ENCODE measurements around the gene IL34. TPM values are rescaled to one million over a fixed set of nuclear protein-coding genes. Genes with fewer than 3 reads are reported as not detected.

IL34 gene
- total RNA-seq, 2 donors from 2014 or later: 2.9 to 16.6 TPM

DNA sequence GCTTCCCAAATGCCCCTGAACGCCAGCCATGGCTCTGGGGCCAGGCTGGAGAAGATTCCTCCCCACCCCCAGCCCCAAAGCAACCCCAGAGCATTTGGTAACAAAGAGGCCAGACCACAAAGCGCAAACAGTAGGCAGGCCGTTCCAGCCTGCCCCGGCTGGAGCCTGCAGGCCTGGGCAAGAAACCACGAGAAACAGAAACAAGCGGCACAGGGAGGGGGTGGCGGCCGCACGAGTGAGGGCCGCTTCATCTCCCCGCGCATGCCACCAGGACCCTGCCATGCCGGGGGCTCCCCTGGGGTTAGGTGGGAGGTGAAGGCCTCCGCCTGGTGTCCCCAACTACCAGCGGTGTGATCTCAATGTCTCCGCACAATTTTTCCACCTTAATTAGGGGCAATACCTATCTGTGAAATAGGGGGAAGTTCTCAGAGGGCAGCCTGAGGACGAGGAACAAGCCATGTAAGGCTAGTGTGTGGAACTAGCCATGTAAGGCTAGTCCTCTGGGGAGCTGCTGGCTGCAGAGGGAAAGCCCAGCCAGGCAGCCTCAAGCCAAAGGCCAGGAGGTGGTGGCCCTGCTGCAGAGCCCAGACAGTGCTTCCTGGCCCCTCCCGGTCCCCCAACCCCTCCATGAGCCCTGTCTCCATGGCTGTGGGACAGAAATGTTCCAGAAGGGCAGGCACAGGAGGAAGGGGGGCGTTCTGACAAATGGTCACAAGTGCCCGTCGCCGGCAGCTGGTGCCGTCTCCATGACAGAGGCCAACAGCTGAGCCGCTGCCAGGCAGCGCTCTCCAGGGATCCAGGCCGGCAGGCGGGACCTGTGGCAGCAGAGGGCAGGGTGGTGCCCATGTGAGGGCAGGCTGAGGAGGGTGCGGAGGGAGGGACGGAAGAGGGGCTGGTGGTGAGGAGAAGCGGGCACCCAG, 54.0 kb downstream of the IL34 start:
- WGBS: 55% methylated on average over 30 of the region's 30 CpGs
- Histone ChIP-seq H3K36me3 (no peaks in the 10 kb centered on the region), H3K27me3 (replicated peaks; ENCODE audit: insufficient read depth) (no peaks in the 10 kb centered on the region), H3K4me3 (no peak overlapping the region), H3K4me1 (replicated peaks) (peaks cover 38% of the 10 kb centered on the region), H3K9me3 (no peaks in the 10 kb centered on the region), H3K27ac (peak overlapping the region; percentile 70 to 93)
- intact Hi-C loops (cut with DNase I): no loop called here
- peak; percentile 67 for DNase-seq (ENCODE audit: low spot score)
- TF ChIP-seq POLR2AphosphoS5 (IDR thresholded peaks at IDR 0.05): peak; percentile 49
- TF ChIP-seq POLR2A (IDR thresholded peaks at IDR 0.05): no peak

DNA sequence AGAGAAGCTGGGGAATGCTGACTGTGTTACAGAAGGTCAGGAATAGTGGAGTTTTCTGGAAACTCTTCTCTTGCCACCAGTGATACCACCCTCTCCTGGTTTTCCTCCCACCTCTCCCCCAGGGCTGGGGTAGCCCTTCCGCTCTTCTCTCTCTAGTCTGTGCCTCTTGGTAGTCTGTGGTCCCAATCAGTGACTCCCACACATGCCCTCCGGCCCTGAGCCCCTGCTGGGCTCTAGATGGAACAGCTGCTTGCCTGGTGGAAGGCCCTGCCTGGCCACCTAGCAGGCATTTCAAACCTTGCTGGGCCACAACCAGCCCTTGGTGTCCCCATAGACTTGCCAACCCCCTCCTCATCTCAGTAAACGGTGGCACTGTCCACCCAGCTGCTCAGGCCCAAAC, 54.7 kb downstream of the IL34 start:
- WGBS: 83% methylated on average over 3 of the region's 3 CpGs
- H3K36me3 ChIP-seq: no peaks in the 10 kb centered on the region
- H3K4me3 ChIP-seq: no peak overlapping the region
- intact Hi-C loops (cut with DNase I): no loop called here
- DNase-seq (ENCODE audit: low spot score): no peak
- H3K9me3 ChIP-seq: no peaks in the 10 kb centered on the region
- TF ChIP-seq POLR2A (IDR thresholded peaks at IDR 0.05) (no peak), POLR2AphosphoS5 (IDR thresholded peaks at IDR 0.05) (no peak), CTCF (IDR thresholded peaks at IDR 0.05) (no peak)
- no peaks in the 10 kb centered on the region for H3K27me3 ChIP-seq (replicated peaks; ENCODE audit: insufficient read depth)
- H3K4me1 ChIP-seq (replicated peaks): peaks cover 33% of the 10 kb centered on the region
- H3K27ac ChIP-seq: peak overlapping the region; percentile 70 to 93

DNA sequence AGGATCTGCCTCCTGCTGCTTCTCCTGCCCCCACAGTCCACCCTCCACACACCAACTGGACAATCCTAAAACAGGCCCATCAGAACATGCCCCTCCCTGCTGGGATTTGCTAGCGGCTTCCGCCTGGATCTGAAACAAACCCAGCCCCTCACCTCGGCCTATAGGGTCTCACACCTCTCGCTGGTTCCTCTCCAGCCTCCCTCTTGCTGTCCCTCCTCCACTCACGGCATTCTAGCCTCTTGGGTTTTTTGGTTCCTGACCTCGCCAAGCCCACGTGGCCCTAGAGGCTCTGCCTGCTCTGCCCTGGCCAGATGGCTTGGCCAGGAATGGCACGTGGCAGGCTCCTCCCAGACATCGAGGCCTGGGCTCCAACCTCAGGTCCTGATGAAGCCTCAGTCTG, 55.2 kb downstream of the IL34 start:
- no peaks in the 10 kb centered on the region for H3K9me3 ChIP-seq
- H3K36me3 ChIP-seq: no peaks in the 10 kb centered on the region
- no peak overlapping the region for H3K4me3 ChIP-seq
- H3K27ac ChIP-seq: peak overlapping the region; percentile 70 to 93
- H3K4me1 ChIP-seq (replicated peaks): peaks cover 27% of the 10 kb centered on the region
- H3K27me3 ChIP-seq (replicated peaks; ENCODE audit: insufficient read depth): no peaks in the 10 kb centered on the region
- TF ChIP-seq POLR2A (IDR thresholded peaks at IDR 0.05) (no peak), POLR2AphosphoS5 (IDR thresholded peaks at IDR 0.05) (no peak), CTCF (IDR thresholded peaks at IDR 0.05) (no peak)
- DNase-seq (ENCODE audit: low spot score): no peak
- intact Hi-C loops (cut with DNase I): no loop called here
- 74% methylated on average over 9 of the region's 9 CpGs for WGBS

DNA sequence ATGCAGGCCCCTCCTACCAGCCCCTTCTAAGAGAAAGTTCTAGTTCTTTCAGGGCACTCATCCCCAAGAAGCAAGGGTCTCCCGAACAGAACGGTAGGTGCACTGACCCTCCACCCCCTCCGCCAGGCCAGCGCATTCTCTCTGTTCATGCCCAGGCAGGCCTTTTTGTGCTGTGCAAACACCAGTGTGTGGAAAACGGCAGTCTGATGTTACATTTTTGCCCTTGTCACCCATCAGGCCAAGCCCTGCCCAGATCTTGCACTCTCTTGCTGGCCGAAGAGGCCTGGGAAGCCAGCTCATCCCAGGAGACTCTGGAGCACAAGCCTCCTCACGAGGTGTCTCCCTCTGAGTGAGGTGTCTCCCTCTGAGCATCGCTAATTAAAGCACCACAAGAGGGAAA, 55.6 kb downstream of the IL34 start:
- H3K9me3 ChIP-seq: no peaks in the 10 kb centered on the region
- no peaks in the 10 kb centered on the region for H3K27me3 ChIP-seq (replicated peaks; ENCODE audit: insufficient read depth)
- peaks cover 24% of the 10 kb centered on the region for H3K4me1 ChIP-seq (replicated peaks)
- DNase-seq (ENCODE audit: low spot score): no peak
- H3K4me3 ChIP-seq: no peak overlapping the region
- WGBS: 61% methylated on average over 8 of the region's 8 CpGs
- intact Hi-C loops (cut with DNase I): no loop called here
- H3K36me3 ChIP-seq: no peaks in the 10 kb centered on the region
- H3K27ac ChIP-seq: peak overlapping the region; percentile 70 to 93
- TF ChIP-seq POLR2A (IDR thresholded peaks at IDR 0.05): no peak
- no peak for TF ChIP-seq POLR2AphosphoS5 (IDR thresholded peaks at IDR 0.05)
- no peak for TF ChIP-seq CTCF (IDR thresholded peaks at IDR 0.05)

GRCh38 chr16:70702624-70703023, 56.3 kb downstream of the IL34 start:
- no peak for DNase-seq (ENCODE audit: low spot score)
- H3K4me1 ChIP-seq (replicated peaks): peaks cover 18% of the 10 kb centered on the region
- peak overlapping the region; percentile 70 to 93 for H3K27ac ChIP-seq
- intact Hi-C loops (cut with DNase I): no loop called here
- H3K9me3 ChIP-seq: no peaks in the 10 kb centered on the region
- TF ChIP-seq POLR2A (IDR thresholded peaks at IDR 0.05): no peak
- TF ChIP-seq POLR2AphosphoS5 (IDR thresholded peaks at IDR 0.05): no peak
- TF ChIP-seq CTCF (IDR thresholded peaks at IDR 0.05): no peak
- 50% methylated on average over 8 of the region's 8 CpGs for WGBS
- H3K36me3 ChIP-seq: no peaks in the 10 kb centered on the region
- no peaks in the 10 kb centered on the region for H3K27me3 ChIP-seq (replicated peaks; ENCODE audit: insufficient read depth)
- no peak overlapping the region for H3K4me3 ChIP-seq

Data from prostate gland (tissue), 2 donors.